GM18519 (cell line): ENCODE data around the gene MRPL43.

Experiments used
- ATAC-seq: cut with Tn5 transposase; IDR thresholded peaks from one replicate; pipeline ENCODE4 v1.9.1; 2021; ENCODE audit warnings: mild to moderate bottlenecking, moderate library complexity; ENCODE audit not compliant: unreplicated experiment, low FRiP score

The MRPL43 gene

DNA sequence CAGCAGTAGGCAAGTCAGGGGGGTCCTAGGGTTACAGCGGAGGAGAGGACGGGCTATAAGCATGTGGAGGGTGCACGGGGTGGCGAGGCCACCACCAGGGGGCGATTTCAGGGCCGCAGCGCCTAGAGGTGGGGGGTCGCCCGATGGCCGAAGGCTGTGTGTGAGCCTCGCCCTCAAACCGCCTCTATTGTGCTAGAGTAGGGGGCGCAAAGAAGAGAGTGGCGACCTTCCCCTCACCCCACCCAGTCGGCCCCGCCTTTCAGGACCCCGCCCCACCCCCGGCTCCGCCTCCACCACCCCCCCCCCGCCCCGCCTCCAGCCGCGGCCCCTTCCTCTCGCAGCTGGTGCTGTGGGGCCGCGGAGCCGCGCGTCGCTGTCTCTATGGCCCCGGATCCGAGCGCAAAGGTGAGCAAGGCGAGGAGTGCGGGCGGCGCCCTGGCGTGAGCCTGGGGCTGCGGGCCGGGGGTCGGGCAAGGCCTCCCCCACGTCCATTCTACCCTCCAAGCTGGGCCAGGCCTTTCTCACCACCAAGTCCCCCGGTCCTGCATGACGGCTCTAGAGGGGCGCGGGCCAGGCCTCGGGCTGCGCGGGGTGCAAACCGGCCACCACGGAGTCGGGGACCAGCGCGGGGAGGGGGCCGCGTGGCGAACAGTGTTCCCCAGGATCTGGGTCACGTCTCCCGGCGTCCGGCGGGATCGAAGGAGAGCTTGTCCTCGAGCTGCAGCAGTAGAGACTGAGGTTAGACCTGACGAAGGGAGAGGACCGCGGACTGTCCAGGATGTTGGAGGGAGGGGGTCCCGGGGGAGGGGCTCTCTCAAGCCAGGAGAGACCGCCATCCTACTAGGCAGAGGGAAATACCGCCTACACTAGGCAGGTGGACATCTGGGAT is 17.9 kb downstream of the MRPL43 start, which contains the start of gene SEMA4G:
TSS of gene SEMA4G (plus strand) at position 318 of the 889 bp plus-strand sequence. CDS start 3,409 bp downstream, outside the sequence.
- no peak for ATAC-seq

DNA sequence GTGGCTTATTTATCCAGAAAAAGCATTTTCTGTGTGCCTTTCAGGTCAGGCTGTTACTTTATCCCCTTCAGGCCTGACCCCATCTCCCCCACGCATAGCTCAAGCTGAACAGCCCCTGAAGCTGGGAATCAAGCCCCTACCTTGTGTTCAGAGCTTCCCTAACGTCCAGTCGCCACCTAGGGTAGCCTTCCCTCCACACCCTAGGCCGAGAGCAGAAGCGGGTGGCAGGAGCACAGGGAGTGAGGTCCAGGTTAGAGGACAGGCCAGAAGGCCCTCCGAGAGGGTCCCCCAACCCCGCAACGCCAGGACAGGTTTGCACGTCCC is 18.5 kb downstream of the MRPL43 start:
- no peak for ATAC-seq

DNA sequence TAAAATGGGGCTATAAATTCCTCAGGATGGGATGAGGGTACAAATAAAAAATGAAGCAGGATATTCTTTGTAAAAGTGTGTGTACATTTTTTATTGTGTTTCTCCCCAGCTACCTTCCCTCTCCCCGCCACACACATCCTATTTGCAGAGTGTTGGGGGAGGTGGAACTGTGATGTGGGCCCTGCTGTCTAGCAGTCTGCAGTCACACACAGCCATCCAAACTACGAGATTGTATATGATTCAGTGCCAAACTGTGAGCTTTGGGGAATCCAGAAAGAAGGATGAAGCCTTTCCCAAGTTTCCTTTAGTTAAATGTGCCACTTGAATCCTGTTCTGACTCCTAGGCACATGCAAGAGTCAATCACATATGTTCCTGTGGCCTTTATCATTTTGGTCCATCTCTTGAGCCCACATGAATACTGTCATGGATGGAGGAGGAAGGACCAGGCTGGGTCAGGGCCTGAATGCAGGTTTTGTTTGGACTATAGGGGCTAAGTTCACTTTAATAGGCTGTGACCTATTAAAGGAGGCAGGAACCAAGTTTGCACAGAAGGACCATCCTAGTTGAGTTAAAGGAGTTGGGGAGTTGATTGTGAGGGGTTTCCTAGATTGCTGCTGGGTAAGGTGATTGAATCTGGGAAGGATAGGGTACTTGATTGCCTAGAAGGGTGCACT is 19.1 kb downstream of the MRPL43 start:
- ATAC-seq, result no peak

DNA sequence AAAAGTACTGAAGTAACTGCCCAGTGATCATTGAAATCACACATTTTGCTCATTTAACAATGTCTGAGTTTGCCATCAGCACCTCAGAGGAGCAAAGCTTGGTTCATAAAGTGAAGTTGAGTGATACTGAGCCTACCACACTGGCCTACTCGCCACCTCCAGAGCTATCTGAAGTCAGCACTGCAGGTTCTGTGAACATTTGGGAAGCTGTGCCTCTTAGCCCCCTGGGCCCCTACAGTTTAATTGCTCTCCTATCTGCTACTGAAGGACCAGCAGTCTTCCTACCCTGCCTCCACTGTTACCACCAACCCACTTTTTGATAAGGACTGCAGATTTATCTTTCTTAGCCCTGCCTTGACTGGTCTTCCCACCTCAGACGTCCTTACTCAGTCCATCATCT is 20.0 kb downstream of the MRPL43 start:
- no peak for ATAC-seq

DNA sequence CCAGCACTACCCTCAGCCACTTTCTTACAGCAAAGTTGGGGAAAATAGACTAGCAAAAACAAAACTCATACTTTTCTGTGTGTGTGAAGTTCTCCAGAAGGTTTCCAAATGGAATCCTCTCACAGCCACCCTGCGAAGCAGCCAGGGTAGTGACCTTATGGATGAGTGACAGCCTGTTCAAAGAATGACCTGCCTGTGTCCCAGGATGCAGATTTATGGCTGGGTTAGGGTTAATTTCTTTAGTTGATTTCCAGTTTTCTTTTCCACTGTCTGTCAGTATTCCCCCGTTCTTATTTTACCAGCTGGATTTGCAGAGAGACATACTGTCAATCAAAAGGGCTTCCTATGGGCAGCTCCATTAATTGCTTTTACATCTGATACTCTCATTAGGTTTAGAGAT is 20.4 kb downstream of the MRPL43 start:
- ATAC-seq, result no peak

DNA sequence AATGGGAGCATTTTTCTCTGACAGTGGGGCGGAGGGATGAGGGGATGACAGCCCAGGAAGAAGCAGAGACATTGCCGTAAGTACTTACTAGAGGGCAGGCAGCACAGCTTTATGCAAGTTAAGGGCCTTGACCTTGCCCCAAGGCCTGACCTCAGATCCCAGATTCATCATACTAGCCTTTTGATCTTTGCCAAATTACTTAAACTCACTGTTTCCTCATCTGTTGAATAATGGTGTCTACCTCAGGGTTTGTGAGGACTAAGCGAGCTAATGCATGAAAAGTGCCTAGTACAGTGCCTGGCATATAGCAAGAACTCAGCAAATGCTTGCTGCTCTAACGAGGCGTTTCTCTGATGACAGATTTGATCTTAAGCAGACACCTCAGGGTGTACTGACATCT is 21.5 kb downstream of the MRPL43 start:
- ATAC-seq, result no peak

DNA sequence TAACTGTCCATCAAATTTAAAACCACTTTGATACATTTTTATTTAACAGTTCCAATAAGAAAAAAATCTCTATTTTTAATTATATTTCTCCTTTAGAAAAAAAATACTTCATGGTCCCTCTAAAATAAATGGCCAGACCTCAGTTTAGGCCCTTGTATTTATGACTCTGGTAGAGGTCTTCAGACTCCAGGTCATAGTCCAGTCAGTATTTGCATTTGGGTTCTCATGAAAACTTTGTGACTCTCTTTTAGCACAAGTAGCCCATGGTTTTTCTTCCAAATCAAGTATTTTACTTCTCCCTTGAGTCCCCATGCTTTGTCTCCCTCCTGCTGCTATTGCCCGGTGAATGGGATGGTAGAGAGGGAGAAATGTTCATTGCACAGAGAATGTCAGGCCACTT is 23.5 kb downstream of the MRPL43 start:
- no peak for ATAC-seq

DNA sequence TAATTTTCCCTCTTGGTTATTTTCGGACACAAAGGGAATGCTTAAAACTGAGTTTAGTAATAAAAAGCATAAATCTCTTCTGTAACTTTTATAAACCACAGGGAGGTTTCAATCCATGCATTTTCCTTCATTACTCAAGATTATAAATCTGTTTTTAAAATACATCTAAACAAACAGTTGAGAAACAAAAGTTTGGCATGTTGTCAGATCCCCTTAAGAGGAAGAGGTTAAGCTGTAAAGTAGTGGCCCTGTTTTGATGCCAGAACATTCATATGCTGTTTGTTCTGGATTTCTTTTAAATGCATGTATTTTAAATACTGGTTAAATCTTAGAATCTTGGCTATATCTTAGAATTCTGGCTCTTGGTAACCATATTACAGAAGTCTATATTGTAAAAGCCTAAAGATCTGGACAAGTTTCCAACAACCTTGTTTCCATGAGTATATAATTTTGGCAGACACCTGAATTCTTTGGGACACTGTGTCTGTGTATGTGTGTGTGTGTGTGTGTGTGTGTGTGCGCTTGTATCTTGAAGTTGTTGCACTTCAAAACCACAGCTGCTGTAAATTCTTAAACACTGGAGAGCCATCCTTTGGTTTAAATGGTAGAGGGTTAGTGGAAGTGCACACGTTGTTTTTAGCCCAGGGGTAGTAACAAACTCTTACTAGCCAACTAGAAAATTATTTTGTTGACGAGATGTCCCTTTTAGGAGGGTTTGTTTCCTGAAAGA is 24.8 kb downstream of the MRPL43 start:
- no peak for ATAC-seq

DNA sequence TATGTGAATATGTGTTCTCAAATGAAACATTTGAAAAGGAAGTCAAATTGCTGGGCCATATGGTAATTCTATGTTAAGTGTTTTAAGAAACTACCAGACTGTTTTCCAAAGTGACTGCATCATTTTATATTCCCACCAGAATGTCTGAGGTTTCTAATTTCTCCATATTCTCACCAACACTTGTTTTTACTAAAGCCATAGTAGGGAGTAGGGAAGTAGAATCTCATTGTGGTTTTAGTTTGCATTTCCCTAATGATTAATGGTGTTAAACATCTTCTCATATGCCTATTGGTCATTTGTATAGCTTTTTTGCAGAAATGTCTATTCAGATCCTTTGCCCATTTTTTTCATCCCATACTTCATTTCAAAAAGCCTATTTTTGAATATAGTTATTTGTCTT is 27.0 kb downstream of the MRPL43 start:
- no peak for ATAC-seq

DNA sequence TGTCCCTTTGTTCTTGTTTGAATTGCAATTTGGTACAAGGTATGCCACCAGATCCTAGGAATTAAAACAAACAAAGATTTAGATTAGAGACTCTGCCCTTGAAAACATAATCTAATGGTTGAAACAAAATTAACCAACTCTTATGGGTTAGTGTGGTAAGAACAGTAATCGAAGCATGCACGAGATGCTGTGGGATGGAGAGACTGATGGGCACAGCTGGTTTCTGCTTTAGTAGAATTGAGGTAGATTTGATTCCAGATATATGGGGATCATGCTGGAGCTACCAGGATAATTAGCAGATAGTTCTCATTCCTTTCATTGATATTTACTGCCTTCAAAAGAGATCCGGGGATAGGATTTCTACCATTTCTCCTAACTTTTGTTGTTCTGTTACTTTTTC is 38.4 kb downstream of the MRPL43 start:
- no peak for ATAC-seq

DNA sequence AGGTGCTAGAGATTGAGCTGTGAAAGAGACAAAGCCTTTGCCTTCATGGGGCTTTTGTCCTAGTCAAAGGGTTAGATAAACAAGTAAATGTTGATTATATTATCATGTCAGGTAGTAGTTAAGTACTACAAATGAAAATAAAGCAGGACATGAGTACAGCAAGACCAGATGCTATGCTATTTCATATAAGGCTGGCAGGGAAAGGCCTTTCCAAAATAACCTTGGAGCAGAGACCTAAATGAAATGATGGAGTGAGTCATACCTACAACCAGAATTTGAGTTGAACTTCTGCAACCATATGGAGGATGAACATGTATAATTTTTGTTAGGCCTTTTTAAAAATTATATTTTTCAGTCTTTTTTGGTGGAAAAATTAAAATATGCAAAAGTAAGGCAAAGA is 41.5 kb downstream of the MRPL43 start:
- no peak for ATAC-seq

DNA sequence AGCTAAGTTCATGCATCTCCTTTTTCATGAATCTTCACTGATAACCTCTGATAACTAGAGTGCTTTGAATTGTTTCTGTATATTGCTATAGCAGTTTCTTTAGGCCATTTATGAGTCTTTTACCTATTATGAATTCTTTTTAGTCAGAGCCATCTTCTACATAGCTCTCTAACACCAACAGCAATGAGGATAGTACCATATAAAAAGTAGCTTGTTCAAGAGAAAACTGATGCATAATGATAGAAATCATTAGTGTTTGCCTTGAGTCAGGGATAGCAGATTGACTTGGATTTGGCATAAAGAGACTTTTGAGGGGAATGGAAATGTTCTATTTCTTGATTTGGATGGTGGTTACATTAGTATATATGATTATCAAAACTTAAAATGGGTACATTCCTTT is 43.8 kb downstream of the MRPL43 start:
- ATAC-seq, result no peak

DNA sequence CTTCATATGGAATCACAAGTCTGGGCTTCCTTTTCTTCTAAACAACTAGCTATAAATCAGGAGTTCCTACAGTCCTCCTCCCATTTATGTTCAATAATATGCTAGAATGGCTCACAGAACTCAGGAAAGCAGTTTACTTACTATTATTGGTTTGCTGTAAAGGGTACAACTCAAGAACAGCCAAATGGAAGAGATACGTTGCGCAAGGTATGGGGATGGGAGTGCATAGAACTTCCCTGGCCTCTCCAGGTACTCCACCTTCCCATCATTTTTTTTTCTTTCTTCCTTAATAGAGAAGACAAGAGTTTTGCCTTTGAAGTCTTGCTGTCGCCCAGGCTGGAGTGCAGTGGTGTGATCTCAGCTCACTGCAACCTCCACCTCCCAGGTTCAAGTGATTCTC is 45.1 kb downstream of the MRPL43 start:
- ATAC-seq, result no peak

DNA sequence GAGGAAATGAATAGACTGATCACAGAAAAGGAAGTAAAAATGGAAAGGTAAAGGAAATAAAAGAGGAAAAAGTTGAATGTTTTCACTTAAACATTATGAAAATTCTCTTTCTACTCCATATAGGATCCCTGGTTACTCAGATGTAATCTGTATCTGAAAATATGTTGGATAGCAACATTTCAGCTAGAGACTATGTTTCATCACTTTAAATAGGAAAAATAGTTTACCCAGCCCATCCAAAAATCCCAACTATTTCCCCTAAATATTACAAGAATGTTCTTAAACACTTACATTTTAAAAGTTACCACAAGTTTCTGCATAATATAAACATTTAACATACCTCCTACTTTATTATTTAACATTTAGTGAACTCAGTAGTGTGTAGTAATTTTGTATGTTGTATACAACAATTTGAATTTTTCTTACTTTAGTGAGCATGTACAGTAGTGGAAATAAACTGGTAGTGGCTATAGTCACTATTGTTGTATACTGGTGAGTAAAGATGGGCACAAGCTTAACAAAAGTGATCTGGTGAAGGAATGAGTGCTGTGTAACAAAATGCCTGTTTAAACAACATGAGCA is 47.4 kb downstream of the MRPL43 start:
- ATAC-seq, result no peak
